Retinal pigment epithelial cell (primary cell): ENCODE measurements around the gene WWOX.

ENCODE experiments used
- DNase-seq: peaks from one replicate; pipeline ENCODE4 v3.0.0-alpha.2; 2010; ENCODE audit warnings: low read depth
- H3K4me3 ChIP-seq: 2 replicates; pipeline ENCODE4 v1.5.1; 2011; ENCODE audit warnings: mild to moderate bottlenecking, low read length, control low read depth, moderate library complexity
- CTCF ChIP-seq: conservative IDR thresholded peaks from 2 replicates; pipeline ENCODE4 v1.5.1; 2011; ENCODE audit warnings: low read depth, low read length, control low read depth, inconsistent platforms

The WWOX gene

GRCh38 chr16:78528265-78528664 is 428.8 kb downstream of the WWOX start:
- TF ChIP-seq CTCF, result no peak
- no peak overlapping the region for H3K4me3 ChIP-seq
- DNase-seq, result peak; percentile 25

- no peak for DNase-seq
- TF ChIP-seq CTCF, result no peak
Observed at GRCh38 chr16:78529881-78530280, 430.4 kb downstream of the WWOX start.

GRCh38 chr16:78530283-78530682 is 430.8 kb downstream of the WWOX start:
- TF ChIP-seq CTCF, result no peak

More at GRCh38 chr16:78529881-78530280, 430.4 kb downstream of the WWOX start:
- no peak overlapping the region for H3K4me3 ChIP-seq

GRCh38 chr16:78535098-78535497 is 435.6 kb downstream of the WWOX start:
- H3K4me3 ChIP-seq, result no peak overlapping the region
- TF ChIP-seq CTCF, result no peak
- DNase-seq, result no peak

More at GRCh38 chr16:78530283-78530682, 430.8 kb downstream of the WWOX start:
- no peak for DNase-seq
- no peak overlapping the region for H3K4me3 ChIP-seq

- no peak for TF ChIP-seq CTCF
- no peak overlapping the region for H3K4me3 ChIP-seq
- DNase-seq, result no peak
Observed at GRCh38 chr16:78537511-78537910, 438.1 kb downstream of the WWOX start.

GRCh38 chr16:78538292-78538691 is 438.8 kb downstream of the WWOX start:
- no peak for TF ChIP-seq CTCF
- no peak for DNase-seq
- no peak overlapping the region for H3K4me3 ChIP-seq

- no peak overlapping the region for H3K4me3 ChIP-seq
- TF ChIP-seq CTCF, result no peak
- DNase-seq, result no peak
Observed at GRCh38 chr16:78538919-78539318, 439.5 kb downstream of the WWOX start.
